ENCODE measurements around the gene TAF11L11.
"Not testable (repeated sequence)": the region's sequence is repeated elsewhere in the genome, so short reads cannot be mapped to it uniquely, and the experiment has no call there.

The TAF11L11 gene

DNA sequence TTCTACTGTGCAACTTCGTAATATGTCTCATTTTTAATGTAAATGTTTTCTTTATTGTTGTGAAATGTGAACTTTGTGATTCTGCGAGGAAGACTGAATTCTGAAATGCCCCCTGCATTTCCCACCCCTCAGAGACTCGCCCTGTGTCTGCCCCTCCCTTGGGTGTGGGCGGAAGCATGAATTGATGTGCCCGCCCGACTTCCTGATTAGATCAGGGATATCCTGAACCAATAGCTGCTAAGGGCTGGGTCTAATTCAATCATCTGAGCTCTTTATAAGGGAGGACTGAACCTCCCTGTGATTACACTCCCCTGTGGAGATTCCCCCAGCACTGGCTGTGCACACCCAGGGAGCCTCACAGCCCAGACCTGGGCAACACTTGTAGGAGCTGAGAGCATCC is at the start of gene TAF11L11:
TAF11L11 (plus strand) TSS at position 304 of the 400 bp plus-strand sequence.
- DNase-seq (ENCODE audit: extremely low read depth in 1 of 2, low read depth in 1 of 2) = not testable (repeated sequence)

GRCh38 chr5:17585658-17586057 is 18.3 kb upstream of the TAF11L11 start, which contains the start of gene TAF11L7:
Gene TAF11L7, minus strand, starts transcription at chr5:17585758.
- not testable (repeated sequence) for DNase-seq (ENCODE audit: extremely low read depth in 1 of 2, low read depth in 1 of 2)

GRCh38 chr5:17590860-17591259 is 13.1 kb upstream of the TAF11L11 start, which contains the start of gene TAF11L8:
Gene TAF11L8, minus strand, starts transcription at chr5:17590960.
- DNase-seq (ENCODE audit: extremely low read depth in 1 of 2, low read depth in 1 of 2) = not testable (repeated sequence)

DNA sequence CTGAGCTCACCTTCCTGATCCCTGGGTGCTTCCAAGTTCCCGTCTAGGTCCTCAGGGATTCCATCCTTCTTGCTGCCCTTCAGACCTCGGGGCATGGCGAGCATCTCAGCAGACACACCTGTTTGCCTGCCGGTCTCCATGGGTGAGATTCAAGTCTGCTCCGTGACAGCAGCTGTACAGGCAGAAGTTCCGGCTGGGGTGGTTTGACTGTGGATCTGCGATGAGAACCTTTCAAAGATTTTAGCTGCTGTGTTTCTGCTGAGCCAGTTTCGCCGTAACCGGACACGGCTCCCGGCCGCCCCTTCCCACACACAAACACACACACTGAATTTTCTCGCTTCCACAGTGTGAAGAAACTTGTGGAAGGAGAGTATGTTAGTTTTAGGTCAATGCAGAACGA is 9.7 kb upstream of the TAF11L11 start, which contains the start of gene TAF11L9:
TAF11L9 (minus strand) TSS at position 140 of the 400 bp plus-strand sequence.
- DNase-seq (ENCODE audit: extremely low read depth in 1 of 2, low read depth in 1 of 2) = not testable (repeated sequence)

DNA sequence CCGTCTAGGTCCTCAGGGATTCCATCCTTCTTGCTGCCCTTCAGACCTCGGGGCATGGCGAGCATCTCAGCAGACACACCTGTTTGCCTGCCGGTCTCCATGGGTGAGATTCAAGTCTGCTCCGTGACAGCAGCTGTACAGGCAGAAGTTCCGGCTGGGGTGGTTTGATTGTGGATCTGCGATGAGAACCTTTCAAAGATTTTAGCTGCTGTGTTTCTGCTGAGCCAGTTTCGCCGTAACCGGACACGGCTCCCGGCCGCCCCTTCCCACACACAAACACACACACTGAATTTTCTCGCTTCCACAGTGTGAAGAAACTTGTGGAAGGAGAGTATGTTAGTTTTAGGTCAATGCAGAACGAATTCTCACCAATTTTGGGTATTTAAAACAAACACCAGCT is 6.3 kb upstream of the TAF11L11 start, which contains the start of gene TAF11L10:
TAF11L10 (minus strand) TSS at position 101 of the 400 bp plus-strand sequence.
- not testable (repeated sequence) for DNase-seq (ENCODE audit: extremely low read depth in 1 of 2, low read depth in 1 of 2)

DNA sequence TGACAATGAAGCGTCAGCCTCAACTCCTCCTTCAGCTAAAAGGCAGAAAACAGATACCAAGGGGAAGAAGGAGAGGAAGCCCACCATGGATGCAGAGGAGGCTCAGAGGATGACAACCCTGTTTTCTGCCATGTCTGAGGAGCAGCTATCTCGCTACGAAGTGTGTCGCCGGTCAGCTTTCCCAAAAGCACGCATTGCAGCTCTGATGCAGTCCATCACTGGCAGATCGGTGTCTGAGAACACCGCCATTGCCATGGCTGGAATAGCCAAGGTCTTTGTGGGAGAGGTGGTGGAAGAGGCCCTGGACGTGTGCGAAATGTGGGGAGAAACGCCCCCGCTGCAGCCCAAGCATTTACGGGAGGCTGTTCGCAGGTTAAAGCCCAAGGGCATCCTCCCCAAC is 968 bp downstream of the TAF11L11 start:
- DNase-seq (ENCODE audit: extremely low read depth in 1 of 2, low read depth in 1 of 2) = no peak

DNA sequence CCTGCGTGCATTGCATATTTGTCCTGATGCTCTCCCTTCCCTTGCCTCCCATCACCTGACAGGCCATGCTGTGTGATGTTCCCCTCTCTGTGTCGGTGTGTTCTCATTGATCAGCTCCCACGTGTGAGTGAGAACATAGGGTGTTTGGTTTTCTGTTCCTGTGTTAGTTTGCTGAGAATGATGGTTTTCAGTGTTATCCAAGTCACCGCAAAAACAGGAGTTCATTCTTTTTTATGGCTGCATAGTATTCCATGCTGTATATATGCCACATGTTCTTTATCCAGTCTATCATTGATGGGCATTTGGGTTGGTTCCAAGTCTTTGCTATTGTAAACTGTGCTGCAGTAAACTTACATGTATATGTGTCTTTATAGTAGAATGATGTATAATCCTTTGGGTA is 3.5 kb downstream of the TAF11L11 start:
- not testable (repeated sequence) for DNase-seq (ENCODE audit: extremely low read depth in 1 of 2, low read depth in 1 of 2)

DNA sequence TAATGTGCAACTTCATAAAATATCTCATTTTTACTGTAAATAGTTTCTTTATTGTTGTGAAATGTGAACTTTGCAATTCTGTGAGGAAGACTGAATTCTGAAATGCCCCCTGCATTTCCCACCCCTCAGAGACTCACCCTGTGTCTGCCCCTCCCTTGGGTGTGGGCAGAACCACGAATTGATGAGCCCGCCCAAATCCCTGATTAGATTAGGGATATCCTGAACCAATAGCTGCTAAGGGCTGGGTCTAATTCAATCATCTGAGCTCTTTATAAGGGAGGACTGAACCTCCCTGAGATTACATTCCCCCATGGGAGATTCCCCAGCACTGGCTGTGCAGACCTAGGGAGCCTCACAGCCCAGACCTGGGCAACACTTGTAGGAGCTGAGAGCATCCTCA is 6.1 kb downstream of the TAF11L11 start, which contains the start of gene TAF11L12:
TAF11L12 (plus strand) TSS at position 301 of the 400 bp plus-strand sequence.
- DNase-seq (ENCODE audit: extremely low read depth in 1 of 2, low read depth in 1 of 2) = not testable (repeated sequence)

DNA sequence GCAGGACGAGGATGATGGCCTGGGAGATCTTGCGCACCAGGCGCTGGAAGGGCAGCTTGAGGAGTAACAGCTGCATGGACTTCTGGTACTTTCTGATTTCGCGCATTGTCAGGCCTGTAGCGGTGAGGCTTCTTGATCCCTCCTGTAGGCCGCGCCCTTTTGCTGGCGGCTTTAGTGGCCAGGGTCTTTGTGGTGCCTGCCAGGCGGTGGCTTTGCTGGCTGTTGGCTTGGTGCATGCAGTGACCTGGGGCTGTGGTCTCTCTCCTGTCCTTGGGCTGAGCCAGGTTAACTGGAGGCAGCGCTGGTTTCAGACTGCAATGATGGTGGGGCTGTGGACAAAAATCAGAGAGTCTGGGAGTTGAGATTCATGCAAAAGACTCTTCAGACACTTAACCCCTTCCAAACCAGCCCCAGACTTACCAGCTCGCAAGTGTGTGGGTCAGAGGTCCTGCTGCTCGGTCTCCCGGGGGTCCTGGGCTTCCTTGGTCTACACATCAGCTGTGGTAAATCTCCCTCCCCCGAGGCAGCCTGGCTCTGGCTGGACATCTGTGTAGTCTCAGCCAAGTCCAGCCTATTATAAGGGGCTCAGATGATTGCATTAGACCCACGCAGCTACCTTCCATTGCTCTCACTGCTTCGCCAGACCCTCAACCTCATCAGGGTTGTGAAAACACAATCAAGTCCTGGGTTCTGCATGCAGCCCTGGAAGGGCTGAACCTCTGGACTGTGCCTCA is 11.1 kb downstream of the TAF11L11 start:
- no peak for DNase-seq (ENCODE audit: extremely low read depth in 1 of 2, low read depth in 1 of 2)

DNA sequence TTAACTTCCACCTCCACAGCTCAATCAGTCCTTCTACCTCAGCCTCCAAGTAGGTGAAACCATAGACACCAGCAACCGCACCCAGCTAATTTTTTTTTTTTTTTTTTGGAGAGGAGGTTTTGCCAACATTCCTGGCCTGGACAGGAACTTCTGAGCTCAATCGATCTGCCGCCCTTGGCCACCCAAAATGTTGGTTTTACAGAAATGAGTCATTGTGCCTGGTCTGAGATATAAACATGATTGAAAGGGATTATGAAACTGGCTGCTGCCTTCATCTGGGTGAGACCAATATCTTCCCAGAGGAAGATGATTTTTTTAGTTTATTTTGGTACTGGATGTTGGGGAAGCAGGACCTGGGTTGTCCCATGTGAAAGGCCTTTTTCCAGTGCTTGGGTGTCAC is 15.4 kb downstream of the TAF11L11 start:
- DNase-seq (ENCODE audit: extremely low read depth in 1 of 2, low read depth in 1 of 2) = no peak

DNA sequence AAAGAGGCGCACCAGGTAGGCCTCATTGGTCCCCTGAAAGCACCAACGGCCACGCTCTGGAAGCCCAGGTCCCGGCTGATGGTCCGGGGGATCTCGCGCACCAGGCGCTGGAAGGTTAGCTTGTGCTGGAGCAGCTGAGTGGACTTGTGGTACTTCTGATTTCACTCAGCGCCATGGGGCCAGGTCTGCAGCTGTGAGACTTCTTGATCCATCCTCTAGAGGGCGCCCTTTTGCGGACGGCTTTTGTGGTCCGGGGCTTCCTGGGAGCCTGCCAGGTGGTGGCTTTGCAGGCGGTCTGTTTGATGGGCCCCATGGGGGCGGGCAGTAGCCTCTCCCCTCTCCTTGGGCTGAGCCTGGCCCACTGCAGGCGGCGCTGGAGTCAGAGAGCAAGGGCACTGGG is 16.6 kb downstream of the TAF11L11 start:
- no peak for DNase-seq (ENCODE audit: extremely low read depth in 1 of 2, low read depth in 1 of 2)

DNA sequence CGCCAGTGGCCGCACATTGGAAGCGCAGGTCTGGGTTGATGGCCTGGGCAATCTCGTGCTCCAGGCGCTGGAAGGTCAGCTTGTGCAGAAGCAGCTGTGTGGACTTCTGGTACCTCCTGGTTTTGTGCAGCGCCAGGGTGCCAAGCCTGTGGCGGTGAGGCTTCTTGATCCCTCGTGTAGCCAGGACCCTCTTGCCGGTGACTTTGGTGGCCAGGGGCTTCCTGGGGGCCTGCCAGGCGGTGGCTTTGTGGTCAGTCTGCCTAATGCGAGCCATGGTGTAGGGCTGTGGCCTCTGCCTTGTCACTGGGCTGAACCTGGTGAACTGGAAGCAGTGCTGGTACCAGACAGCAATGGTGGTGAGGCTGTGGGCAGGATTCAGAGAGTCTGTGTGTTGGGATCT is 21.7 kb downstream of the TAF11L11 start:
- no peak for DNase-seq (ENCODE audit: extremely low read depth in 1 of 2, low read depth in 1 of 2)

DNA sequence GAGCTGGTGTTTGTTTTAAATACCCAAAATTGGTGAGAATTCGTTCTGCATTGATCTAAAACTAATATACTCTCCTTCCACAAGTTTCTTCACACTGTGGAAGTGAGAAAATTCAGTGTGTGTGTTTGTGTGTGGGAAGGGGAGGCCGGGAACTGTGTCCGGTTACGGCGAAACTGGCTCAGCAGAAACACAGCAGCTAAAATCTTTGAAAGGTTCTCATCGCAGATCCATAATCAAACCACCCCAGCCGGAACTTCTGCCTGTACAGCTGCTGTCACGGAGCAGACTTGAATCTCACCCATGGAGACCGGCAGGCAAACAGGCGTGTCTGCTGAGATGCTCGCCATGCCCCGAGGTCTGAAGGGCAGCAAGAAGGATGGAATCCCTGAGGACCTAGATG is 27.8 kb downstream of the TAF11L11 start, which contains the start of gene TAF11L13:
TAF11L13 (plus strand) TSS at position 301 of the 400 bp plus-strand sequence.
- DNase-seq (ENCODE audit: extremely low read depth in 1 of 2, low read depth in 1 of 2) = not testable (repeated sequence)

DNA sequence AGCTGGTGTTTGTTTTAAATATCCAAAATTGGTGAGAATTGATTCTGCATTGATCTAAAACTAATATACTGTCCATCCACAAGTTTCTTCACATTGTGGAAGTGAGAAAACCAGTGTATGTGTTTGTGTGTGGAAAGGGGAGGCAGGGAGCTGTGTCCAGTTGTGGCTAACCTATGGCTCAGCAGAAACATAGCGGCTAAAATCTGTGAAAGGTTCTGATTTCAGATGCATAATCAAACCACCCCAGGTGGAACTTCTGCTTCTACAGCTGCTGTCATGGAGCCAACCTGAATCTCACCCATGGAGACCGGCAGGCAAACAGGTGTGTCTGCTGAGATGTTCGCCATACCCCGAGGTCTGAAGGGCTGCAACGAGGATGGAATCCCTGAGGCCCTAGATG is 30.2 kb downstream of the TAF11L11 start, which contains the start of gene TAF11L14:
TAF11L14 (plus strand) TSS at position 301 of the 400 bp plus-strand sequence.
- no peak for DNase-seq (ENCODE audit: extremely low read depth in 1 of 2, low read depth in 1 of 2)

DNA sequence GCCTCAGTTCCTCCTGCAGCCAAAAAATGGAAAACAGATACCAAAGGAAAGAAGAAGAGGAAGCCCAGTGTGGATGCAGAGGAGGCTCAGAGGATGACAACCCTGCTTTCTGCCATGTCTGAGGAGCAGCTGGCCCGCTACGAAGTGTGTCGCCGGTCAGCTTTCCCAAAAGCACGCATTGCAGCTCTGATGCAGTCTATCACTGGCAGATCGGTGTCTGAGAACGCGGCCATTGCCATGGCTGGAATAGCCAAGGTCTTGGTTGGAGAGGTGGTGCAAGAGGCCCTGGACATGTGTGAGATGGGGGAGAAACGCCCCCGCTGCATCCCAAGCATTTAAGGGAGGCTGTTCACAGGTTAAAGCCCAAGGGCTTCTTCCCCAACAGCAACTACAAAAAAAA is 45.2 kb downstream of the TAF11L11 start:
- not testable (repeated sequence) for DNase-seq (ENCODE audit: extremely low read depth in 1 of 2, low read depth in 1 of 2)

DNA sequence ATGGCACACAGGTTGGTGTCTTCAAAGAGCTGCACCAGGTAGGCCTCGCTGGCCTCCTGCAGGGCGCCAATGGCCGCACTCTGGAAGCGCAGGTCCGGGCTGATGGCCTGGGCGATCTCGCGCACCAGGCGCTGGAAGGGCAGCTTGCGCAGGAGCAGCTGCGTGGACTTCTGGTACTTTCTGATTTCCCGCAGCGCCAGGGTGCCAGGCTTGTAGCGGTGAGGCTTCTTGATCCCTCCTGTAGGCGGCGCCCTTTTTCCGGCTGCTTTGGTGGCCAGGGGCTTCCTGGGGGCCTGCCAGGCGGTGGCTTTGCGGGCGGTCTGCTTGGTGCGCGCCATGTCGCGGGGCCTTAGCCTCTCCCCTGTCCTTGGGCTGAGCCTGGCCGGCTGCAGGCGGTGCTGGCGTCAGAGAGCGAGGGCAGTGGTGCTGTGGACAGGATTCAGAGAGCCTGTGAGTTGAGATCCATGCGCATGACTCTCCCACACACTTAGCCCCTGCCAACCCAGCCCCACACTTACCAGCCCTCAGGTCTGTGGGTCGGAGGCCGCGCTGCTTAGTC is 51.3 kb downstream of the TAF11L11 start:
- DNase-seq (ENCODE audit: extremely low read depth in 1 of 2, low read depth in 1 of 2) = not testable (repeated sequence)
